Dedifferentiated amniotic fluid mesenchymal stem cell (primary cell): ENCODE results near the gene TNNC1.

Experiments
- DNase-seq: peaks from one replicate; pipeline ENCODE4 v3.0.0-alpha.2; 2016; ENCODE audit errors: extremely low spot score

TNNC1 gene

DNA sequence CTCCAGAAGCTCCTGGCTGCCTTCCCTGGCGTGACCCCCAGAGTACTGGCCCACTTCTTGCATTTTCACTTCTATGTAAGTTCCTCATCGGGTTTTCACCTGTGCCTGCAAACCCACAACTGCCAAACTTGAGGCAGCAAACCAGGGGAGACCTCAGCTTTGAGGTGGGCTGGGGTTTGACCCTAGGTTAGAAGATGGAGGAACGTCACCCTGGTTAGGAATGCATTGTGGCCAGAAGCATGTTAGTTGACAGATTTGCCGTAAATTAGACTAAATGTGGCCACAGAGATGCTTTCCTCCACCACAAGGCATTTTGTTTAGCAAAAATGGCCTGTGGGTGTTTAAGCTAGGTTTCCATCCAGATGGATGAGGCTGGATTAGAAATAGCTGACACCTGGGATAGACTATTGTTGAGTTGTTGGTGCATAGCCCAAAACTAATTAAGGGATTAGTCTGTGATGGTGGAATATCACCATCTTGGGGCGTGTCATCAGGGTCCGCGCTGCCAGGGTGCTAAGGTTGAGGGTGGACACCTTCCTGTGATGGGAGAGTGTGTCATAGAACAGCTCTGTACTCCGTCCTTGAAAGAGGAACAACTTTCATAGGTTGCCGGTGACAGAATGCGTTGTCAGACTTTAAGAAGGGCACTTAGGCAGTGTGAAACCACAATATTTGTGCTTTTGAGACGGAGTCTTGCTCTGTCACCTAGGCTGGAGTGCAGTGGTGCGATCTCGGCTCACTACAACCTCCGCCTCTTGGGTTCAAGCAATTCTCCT is 5.1 kb upstream of the TNNC1 start:
- DNase-seq = no peak

DNA sequence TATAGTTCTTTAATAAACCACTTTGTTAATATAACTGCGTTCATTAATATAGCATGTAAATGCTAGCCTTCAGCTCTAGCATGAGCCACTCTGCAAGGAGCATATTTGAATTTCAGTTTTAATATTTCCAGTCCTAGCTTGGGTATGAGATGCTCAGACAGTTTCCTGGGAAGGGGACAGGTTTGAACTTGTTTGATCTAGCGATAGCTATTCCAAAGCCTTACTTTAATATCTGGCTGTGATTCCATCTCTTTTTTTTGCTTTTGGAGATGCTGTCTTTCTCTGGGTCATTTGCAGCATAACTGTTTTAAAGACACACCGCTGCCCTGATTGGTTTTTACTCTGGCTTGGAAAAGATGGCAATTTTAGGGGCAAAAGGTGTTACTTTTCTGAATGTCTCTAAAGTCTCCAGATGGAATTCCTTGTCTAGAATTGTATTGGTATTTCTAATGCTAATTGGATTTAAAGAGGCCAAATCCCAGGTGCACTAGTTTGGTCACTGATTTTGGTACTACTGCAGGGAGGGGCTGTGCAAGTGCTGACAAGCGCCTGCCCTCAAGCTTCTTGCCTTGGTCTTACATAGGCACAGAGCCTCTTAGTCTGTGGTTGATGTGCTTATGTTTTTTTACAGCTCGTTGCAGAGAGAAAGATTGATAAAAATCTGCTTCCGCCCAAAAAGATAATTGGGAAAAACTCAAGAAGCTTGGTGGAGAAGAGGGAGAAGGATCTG is 4.4 kb upstream of the TNNC1 start:
- DNase-seq = no peak

DNA sequence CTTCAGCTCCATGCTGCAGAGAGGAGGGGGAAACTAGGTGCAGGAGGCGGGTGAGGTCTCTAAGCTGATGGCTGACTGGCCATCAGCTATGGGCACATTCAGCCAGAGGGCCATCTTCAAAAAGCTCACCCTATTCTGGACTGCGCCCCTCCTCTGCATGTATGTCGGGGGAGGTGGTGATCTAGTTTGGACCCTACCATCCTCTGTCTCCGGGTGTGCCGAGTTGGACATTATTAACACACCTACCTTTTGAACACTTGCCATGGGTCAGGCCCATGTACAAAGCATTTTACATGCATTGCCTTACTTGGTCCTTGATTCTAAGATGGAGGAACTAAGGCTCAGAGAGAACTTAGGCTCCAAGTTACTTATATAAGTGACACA is 3.0 kb upstream of the TNNC1 start:
- DNase-seq = no peak

DNA sequence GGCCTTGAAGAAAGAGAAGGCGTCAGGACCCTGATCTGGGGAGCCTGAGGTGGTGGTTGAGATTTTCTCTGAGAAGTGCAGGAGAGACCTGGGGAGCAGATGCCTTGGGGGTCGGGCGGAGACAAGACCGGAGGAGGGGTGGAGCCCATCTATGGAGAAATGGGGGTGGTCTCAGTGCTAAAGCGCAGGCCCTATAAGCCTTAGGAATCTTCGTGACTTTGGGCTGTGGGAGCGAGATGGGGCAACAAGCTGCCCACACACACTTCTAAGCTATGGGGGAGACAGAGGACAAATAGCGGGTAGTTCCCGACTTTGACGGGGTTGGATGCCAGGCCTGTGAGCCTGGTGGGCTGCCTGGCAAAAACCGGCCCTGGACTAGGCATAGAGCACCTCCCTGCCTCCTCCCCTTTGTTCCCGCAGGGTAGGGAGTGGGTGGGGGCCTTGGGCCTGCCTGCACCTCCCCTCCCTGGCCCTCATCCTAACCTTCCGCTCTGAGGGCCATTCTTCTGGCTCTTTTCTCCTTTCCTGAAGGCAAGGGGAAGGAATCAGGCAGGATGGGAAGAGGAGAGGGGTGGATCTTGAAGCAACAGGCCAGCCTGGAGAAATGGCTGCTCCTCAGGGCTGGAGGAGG is 2.4 kb upstream of the TNNC1 start:
- DNase-seq = no peak

DNA sequence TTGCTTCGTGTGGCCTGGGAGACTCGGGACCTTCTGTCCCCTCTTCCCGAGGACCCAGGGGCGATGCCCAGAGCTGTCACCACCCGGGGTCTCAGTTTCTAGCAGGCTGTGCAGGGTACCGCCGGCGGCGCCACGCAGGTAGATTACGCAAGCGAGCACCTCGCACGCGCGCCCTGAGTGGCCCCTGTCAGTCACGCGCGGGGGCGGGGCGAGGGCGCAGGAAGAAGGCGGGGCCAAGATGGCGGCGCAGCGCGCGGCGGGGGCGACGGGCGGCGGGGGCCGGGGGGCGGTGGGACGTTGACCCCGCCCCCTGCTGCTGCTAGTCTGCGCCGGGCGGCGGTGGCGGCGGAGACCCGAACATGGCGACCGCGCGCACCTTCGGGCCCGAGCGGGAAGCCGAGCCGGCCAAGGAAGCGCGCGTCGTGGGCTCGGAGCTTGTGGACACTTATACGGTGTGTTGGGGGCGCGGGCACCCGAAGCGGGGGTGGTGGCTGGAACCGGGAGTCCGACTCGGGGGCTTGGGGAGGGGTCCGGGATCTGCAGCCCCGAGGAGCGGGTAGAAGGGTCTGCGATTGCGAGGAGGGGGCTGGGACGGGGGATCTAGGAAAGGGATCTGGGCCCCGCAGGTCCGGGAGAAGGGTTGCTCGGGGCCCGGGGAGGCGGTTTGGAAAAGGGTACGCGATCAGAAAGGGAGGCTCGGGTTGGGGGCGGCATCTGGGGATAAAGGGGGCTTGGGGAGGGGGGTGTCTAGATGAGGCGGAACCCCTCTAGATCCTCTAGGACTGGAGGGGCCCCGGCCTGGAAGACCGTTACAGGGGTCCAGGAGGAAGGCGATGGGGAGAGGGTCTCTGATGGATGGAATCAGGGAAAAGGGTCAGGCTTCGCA is 1.7 kb upstream of the TNNC1 start, which contains the start of gene NISCH:
NISCH (plus strand) TSS at position 322 of the 886 bp plus-strand sequence; CDS start at position 360, 38 bp downstream.
- peak; percentile 61 for DNase-seq

DNA sequence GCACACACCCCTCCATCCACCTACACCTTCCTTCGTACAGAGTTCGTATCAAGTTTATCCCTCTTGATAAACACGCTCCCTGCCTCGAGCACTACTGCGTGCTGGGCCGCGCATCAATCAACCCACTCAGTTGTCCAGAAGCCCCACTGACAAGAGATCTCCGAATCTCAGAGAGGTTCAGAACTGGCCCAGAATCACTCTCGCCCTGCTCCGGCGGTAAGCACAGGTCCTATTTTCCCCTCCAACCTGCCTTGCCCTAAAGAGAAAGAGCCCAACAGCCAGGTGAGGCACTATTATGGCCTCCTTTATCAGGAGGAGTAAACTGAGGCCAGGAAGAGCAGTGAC is 1.1 kb upstream of the TNNC1 start:
- DNase-seq = no peak

DNA sequence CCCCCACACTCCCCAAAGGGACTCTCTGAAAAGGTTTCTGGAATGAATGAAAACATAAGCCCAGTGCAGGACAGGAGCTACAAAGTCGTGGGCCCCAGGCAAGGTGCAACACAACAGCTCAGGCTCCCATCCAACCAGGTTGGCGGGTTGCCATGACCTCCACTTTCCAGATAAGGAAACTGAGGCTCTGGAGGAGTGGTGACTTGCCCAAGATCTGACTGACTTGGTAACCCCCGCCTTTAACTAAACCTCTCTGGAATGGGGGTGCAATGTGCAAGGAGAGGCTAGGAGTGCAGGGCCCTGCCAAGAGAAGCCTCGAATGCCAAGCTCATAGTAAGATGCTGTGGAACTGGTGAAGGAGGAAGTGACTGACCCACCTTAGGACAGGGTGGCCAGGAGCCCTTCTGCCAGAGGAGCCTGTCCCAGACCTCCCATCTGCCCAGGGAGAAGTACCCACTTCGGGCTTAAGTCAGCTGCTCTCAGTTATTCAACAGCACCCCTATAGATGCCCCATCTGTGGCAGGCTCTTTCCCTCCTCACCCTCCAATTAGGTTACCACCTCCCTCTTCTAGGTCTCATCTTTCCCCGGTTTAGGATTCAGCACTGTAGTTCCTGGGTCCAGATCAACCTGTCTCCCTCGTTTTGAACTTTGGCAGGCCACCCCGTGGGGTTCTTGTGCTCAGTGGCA is 553 bp upstream of the TNNC1 start:
- DNase-seq = no peak

DNA sequence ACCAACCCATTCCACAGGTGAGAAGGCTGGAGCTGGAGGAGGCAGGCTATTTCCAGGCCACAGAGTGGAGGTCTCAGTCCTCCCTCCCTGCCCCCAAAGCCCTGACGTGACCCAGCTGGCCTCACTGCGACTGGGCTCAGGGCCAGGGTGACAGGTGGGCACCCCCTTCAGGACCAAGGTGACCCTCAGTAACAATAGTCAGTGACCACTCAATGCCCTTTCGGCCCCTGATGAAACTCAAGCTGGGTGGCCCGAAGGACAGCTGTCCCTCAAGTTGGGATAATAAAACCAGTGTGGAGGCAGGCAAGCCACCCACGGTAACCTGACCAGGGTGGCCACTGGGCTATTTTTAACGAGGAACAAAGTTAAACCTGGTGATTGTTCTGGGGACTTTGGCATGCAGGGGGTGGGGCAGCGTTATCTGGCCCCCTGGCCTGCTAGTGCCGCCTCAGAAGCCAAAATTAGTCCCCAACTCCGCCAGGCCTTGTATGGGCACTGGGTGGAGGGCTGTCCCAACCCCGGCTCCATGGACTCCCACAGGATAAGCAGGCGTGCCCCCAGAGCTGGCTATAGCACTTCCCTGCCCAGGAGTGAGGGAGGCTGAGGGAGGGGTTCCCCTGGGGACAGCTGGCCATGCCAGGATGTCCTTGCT is 1.1 kb downstream of the TNNC1 start:
- DNase-seq = no peak

DNA sequence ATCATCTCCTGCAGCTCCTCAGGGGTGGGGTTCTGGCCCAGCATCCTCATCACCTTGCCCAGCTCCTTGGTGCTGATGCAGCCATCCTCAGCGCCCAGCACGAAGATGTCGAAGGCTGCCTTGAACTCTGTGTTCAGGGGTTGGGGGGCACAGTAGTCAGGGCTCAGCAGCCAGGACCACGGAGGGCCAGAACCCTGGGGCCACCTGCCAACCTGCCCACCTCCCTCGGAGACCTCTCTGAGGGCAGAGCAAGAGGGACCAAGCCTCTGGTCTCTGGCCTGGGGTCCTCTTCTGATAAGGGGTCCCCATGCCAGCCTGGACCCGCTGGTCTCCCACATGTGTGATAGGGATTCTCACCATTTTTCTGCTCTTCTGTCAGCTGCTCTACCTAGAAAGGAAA is 1.7 kb downstream of the TNNC1 start:
- no peak for DNase-seq

DNA sequence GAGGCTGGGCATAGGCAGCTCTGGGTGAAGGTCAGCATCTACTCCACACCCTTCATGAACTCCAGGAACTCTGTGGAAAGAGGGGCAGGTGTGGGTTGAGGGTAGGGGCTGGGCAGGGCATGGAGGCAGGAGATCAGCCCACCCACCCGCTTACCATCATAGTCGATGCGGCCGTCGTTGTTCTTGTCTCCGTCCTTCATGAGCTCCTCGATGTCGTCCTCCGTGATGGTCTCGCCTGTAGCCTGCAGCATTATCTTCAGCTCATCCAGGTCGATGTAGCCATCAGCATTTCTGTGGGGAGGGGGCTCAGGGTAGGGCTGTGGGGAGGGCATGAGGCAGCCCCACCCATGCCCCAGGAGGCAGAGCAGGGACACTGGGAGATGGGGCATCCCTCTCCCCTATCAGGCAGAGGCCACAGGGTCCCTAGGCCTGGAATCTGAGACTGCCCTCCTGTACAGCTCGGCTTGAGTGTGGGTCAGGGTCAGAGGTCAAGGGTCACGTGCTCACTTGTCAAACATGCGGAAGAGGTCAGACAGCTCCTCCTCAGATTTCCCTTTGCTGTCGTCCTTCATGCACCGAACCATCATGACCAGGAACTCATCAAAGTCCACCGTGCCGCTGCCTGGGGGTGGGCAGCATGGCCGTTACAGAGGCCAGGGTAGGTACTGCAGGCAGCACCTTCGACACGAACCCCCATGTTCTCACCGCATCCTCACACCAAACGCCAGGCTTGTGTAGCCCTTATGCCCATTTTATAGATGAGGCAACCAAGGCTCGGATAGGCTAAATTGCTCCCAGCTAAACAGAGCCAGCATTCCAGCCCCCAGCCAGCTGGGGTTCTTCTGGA is 2.4 kb downstream of the TNNC1 start:
- no peak for DNase-seq

DNA sequence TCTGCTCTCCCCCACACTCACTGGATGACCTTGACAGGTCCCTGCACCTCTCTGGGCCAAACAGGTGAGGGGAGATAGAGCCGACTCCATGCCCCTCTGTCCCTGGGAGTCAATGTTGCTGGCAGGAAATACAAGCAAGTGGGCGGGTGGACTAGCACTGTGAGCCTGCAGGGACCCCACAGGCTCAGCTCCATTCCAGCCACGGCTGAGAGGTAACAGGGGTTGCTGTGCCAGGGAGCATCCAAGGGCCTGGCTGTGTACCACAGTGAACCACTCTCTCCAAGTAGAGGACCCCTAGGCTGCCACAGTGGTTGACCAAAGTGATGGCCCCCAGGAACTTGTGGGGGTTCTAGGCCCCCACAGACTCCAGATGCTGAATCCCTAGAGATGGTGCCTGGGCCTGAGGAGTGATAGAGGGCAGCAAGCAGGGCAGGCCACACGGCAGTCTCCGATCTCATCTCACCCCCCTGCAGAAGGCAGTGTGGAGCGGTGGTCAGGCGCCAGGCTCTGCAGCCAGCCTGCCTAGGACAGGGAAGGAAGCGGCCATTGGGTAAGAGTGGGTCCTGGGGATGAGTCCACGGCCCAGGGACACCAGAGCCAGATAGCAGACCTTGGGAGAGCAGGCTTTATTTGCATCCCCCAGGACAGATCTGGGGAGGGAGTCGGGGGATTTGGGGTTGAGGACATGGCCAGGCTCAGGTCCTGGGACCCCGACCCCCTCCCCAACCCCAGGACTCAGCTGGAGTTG is 3.2 kb downstream of the TNNC1 start:
- DNase-seq = no peak

DNA sequence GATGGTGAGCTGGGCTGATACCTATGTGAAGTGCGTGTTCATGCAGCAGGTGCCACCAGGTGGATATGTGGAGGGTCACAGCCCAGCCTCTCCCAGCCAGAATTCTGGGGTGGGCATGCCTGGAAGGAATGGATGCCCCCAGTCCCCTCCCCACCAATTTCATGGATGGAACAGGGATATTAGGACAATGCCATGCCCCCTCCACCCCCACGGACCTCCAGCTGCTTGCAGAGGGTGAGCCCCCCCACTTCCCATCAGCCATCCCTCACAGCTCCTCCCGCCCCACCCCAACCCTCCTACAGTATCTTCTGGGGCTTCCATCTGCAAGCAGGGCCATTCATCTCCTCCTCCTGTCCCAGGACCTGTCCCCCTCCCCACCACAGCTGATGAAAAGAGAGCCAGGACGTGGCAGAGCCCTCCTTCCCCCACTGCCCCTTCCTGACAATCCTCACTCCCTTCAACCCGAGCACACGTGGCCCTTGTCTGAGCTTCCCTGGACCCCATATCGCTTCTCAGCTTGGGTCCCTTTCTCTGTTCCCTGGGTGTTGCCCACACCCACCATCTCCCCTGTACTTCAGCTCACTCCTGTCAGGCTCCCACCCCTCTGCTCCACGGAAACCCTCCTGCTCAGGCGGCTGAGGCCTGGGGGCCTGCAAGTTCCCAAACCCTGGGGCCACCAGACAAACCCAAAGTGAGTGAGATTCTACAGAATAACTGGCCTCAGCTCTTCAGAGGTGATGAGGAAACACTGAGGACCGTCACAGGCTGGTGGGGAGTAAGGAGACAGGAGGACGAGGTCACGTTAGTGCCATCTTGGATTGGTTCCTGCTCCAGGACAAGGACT is 6.1 kb downstream of the TNNC1 start:
- DNase-seq = no peak

DNA sequence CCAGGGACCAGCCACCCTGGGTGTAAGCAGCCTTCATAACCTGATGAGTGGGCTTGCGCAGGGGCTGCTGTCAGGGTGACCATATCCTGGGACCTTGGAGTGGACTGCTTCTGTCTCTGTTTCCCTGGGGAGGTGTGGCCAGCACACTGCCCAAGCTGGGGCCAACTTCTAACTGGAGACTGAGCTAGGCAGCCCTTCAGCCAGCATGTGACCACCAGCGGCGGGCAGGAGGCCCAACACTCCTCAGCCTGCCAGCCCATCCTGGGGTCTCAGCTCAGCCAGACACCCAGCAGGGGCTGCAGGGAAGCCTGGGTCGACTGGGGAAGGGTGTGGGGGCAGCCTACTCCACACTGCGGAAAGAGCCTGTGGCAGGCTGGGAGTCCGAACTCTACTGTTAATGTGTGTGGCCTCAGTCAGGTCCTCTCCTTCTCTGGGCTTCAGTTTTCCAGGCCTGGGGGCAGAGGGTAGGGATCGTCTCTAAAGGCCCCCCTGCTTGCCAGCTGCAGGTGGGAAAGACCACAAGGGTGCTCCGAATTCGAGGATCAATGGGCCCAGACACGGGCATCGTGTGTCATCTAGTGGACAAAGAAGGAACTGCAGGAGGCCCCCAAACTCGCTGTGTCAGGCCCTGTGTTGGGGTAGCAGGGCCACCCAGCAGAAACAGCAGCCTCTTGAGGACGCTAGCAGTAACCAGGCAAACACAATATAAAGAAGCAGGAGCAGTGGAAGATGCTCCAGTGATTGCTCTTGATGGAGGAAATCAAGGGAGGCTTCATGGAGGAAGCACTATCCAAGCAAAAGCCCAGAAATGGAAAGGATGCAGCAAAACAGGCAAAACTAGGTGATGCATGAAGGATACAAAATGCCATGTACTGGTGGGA is 7.0 kb downstream of the TNNC1 start:
- DNase-seq = peak; percentile 39

DNA sequence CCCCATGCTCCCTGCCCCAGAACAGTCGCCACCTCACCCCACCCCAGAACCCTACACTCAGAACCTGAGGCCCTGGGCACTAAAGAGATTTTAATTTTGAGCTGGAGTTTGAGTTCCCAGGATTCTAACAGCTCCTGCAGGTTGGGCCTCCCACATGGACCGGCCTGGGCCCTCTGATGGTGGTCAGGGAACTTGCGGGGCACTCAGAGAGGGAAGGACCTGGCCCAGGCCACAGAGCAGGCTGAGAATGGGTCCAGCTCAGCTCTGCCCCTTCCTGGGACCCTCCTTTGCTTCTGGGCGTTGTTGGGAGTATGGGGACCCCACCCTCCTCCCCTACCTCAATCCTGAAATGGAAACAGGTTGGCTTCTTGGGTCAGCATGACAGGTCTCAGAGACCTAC is 7.8 kb downstream of the TNNC1 start:
- no peak for DNase-seq

DNA sequence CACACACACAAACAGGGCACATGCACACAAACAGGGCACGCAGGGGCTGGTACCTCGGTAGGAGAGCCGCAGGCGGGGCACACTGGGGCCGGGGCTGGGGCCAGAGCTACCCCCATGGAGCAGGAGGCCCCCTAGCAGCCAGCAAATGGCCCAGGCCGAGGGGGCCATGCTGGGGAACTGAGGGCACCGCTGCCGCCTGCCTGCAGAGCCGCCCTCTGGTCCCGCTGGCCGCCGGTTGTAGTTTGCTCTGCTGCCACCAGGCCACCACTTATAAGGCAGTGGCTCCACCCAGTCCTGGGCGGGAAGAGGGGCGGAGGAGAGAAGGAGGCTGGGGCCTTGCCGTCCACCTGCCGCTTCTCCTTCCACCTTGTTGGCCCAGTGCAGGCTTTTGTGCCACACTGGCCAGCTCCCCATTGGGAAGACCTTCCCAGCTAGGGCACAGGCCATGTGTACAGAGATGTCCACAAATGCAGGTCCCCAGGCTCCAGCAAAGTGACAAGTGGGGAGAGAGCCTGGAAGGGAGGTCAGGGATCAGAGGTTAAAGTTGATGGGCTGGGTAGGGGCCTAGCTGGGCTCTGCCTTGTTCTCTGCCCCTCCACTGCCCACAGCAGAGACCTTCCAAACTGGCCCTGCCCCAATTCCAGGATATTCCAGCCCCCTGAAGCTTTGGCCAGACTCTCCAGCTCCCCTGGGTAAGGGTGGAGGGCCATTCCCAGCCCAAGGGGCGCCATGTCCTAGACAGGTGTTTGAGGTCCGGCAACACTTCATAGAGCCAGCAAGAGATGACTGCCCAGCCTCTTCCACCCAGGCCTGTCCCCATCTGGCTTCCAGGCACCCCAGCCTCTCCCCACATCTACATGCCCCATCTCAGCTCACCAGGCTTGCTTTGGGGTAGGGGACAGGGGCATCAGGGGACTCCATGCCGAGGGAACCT is 8.7 kb downstream of the TNNC1 start, which contains the start of gene SEMA3G:
SEMA3G (minus strand) TSS at position 244 of the 934 bp plus-strand sequence; CDS start at position 168, 76 bp downstream.
- DNase-seq = peak; percentile 21
